Mucosa of gallbladder (tissue), 1 donor: Measurements from ENCODE around the gene DNAJC5. TPM values are rescaled to one million over a fixed set of nuclear protein-coding genes. Genes with fewer than 3 reads are reported as not detected.
"Not testable (repeated sequence)": the region's sequence is repeated elsewhere in the genome, so short reads cannot be mapped to it uniquely, and the experiment has no call there.

Experiments used
- DNase-seq: peaks from one replicate; pipeline ENCODE4 v3.0.0-alpha.2; 2020; ENCODE audit warnings: low spot score
- total RNA-seq: library from RNA; stranded (reverse); gene quantifications from one replicate; pipeline ENCODE4 v1.2.1, GENCODE V29; 2021
- donor health status: DM: no; HTN: no; CAD: no.

DNAJC5 gene
- total RNA-seq, 1 donor from 2014 or later, result 53.0 TPM

- DNase-seq, result no peak
These were observed 13.2 kb downstream of the DNAJC5 start for GRCh38 chr20:63908008-63908682.

- peak; percentile 66 for DNase-seq
These were observed 16.2 kb downstream of the DNAJC5 start for GRCh38 chr20:63911176-63911575.

GRCh38 chr20:63913768-63914167, 18.8 kb downstream of the DNAJC5 start:
- DNase-seq, result no peak

- peak; percentile 82 for DNase-seq
These were observed 20.5 kb downstream of the DNAJC5 start for GRCh38 chr20:63915471-63915870.

GRCh38 chr20:63916371-63916939, 21.5 kb downstream of the DNAJC5 start:
- DNase-seq, result not testable (repeated sequence)

- DNase-seq, result no peak
These were observed 22.9 kb downstream of the DNAJC5 start for GRCh38 chr20:63917811-63918210.

- no peak for DNase-seq
These were observed 24.2 kb downstream of the DNAJC5 start for GRCh38 chr20:63919130-63919529.

- no peak for DNase-seq
These were observed 25.3 kb downstream of the DNAJC5 start for GRCh38 chr20:63920226-63920625.

GRCh38 chr20:63923651-63924050, 28.7 kb downstream of the DNAJC5 start:
- DNase-seq, result no peak

- no peak for DNase-seq
These were observed 29.3 kb downstream of the DNAJC5 start for GRCh38 chr20:63924241-63924640.

GRCh38 chr20:63926298-63926697, 31.4 kb downstream of the DNAJC5 start:
- DNase-seq, result no peak

GRCh38 chr20:63929071-63929470, 34.1 kb downstream of the DNAJC5 start:
- DNase-seq, result no peak

- not testable (repeated sequence) for DNase-seq
These were observed 34.6 kb downstream of the DNAJC5 start for GRCh38 chr20:63929473-63929883.

GRCh38 chr20:63930971-63931553, 36.1 kb downstream of the DNAJC5 start:
- DNase-seq, result no peak

GRCh38 chr20:63931735-63932134, 36.8 kb downstream of the DNAJC5 start:
- DNase-seq, result no peak

- DNase-seq, result no peak
These were observed 37.8 kb downstream of the DNAJC5 start for GRCh38 chr20:63932606-63933160.

GRCh38 chr20:63933646-63934045, 38.7 kb downstream of the DNAJC5 start:
- DNase-seq, result no peak

- no peak for DNase-seq
These were observed 39.5 kb downstream of the DNAJC5 start for GRCh38 chr20:63934271-63935068.

- DNase-seq, result no peak
These were observed 40.5 kb downstream of the DNAJC5 start for GRCh38 chr20:63935447-63935846.

GRCh38 chr20:63937596-63937995, 42.7 kb downstream of the DNAJC5 start:
- no peak for DNase-seq

GRCh38 chr20:63939061-63939935, 44.4 kb downstream of the DNAJC5 start:
- no peak for DNase-seq
